ENCODE results near the gene EIF6. TPM values are rescaled to one million over a fixed set of nuclear protein-coding genes. Genes with fewer than 3 reads are reported as not detected.

Gene EIF6
- total and polyA plus RNA-seq, 4 donors: 60.8 to 160 (median 106) TPM

GRCh38 chr20:35248641-35249475 is 35.7 kb downstream of the EIF6 start:
- WGBS: 93% methylated on average over 9 of the region's 9 CpGs
- Histone ChIP-seq H3K4me1 (ENCODE audit: control insufficient read depth in 4 of 4, insufficient read depth in 4 of 4, low read length in 3 of 4) (no peaks in the 10 kb centered on the region), H3K27ac (ENCODE audit: low read depth in 1 of 2, low read length in 2 of 2) (no peak overlapping the region), H3K27me3 (ENCODE audit: control insufficient read depth in 4 of 4, insufficient read depth in 4 of 4, low read length in 3 of 4) (no peaks in the 10 kb centered on the region), H3K9ac (ENCODE audit: low read depth in 1 of 2, low read length in 2 of 2) (no peak overlapping the region), H3K9me3 (ENCODE audit: control insufficient read depth in 4 of 4, low read length in 3 of 4) (no peaks in the 10 kb centered on the region), H3K4me3 (ENCODE audit: low read depth in 1 of 3, low read length in 3 of 3) (no peak overlapping the region), H3K36me3 (ENCODE audit: control insufficient read depth in 4 of 4, insufficient read depth in 3 of 4, low read depth in 1 of 4, low read length in 3 of 4) (no peaks in the 10 kb centered on the region)
- no peak for DNase-seq (ENCODE audit: low spot score)
- TF ChIP-seq HNF4A (conservative IDR thresholded peaks at IDR 0.05): no peak

DNA sequence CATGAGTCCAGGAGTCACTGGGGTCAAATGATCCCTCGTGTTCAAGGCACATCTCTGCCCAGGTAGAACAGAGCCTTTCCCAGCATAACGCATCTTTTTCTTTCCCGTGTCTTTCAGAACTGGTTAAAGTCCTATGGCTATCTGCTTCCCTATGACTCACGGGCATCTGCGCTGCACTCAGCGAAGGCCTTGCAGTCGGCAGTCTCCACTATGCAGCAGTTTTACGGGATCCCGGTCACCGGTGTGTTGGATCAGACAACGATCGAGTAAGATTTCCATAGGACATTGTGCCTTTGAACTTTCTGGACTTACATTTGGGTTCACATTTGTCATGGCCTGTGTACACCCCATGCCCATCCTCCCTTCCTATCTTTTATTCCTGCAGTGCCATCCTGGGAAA is 37.8 kb downstream of the EIF6 start:
- Histone ChIP-seq H3K9ac (ENCODE audit: low read depth in 1 of 2, low read length in 2 of 2) (no peak overlapping the region), H3K36me3 (ENCODE audit: control insufficient read depth in 4 of 4, insufficient read depth in 3 of 4, low read depth in 1 of 4, low read length in 3 of 4) (no peaks in the 10 kb centered on the region), H3K27me3 (ENCODE audit: control insufficient read depth in 4 of 4, insufficient read depth in 4 of 4, low read length in 3 of 4) (no peaks in the 10 kb centered on the region), H3K27ac (ENCODE audit: low read depth in 1 of 2, low read length in 2 of 2) (no peak overlapping the region), H3K9me3 (ENCODE audit: control insufficient read depth in 4 of 4, low read length in 3 of 4) (no peaks in the 10 kb centered on the region), H3K4me3 (ENCODE audit: low read depth in 1 of 3, low read length in 3 of 3) (no peak overlapping the region), H3K4me1 (ENCODE audit: control insufficient read depth in 4 of 4, insufficient read depth in 4 of 4, low read length in 3 of 4) (no peaks in the 10 kb centered on the region)
- TF ChIP-seq JUND (IDR thresholded peaks at IDR 0.05): no peak
- TF ChIP-seq NR2F2 (IDR thresholded peaks at IDR 0.05): no peak
- no peak for TF ChIP-seq YY1 (IDR thresholded peaks at IDR 0.05)
- TF ChIP-seq, protein P1, sequence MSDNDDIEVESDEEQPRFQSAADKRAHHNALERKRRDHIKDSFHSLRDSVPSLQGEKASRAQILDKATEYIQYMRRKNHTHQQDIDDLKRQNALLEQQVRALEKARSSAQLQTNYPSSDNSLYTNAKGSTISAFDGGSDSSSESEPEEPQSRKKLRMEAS (IDR thresholded peaks at IDR 0.05): no peak
- TF ChIP-seq, protein P2, sequence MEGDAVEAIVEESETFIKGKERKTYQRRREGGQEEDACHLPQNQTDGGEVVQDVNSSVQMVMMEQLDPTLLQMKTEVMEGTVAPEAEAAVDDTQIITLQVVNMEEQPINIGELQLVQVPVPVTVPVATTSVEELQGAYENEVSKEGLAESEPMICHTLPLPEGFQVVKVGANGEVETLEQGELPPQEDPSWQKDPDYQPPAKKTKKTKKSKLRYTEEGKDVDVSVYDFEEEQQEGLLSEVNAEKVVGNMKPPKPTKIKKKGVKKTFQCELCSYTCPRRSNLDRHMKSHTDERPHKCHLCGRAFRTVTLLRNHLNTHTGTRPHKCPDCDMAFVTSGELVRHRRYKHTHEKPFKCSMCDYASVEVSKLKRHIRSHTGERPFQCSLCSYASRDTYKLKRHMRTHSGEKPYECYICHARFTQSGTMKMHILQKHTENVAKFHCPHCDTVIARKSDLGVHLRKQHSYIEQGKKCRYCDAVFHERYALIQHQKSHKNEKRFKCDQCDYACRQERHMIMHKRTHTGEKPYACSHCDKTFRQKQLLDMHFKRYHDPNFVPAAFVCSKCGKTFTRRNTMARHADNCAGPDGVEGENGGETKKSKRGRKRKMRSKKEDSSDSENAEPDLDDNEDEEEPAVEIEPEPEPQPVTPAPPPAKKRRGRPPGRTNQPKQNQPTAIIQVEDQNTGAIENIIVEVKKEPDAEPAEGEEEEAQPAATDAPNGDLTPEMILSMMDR (IDR thresholded peaks at IDR 0.05; ENCODE audit: low read depth, low read length, missing input control): no peak
- TF ChIP-seq, protein P3, sequence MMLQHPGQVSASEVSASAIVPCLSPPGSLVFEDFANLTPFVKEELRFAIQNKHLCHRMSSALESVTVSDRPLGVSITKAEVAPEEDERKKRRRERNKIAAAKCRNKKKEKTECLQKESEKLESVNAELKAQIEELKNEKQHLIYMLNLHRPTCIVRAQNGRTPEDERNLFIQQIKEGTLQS (IDR thresholded peaks at IDR 0.05): no peak
- no peak for TF ChIP-seq RAD21 (IDR thresholded peaks at IDR 0.05)
- no peak for TF ChIP-seq TAF1 (conservative IDR thresholded peaks at IDR 0.05)
- TF ChIP-seq EGR1 (IDR thresholded peaks at IDR 0.05; ENCODE audit: low read depth in 2 of 2): no peak
- no peak for TF ChIP-seq FOXA2 (IDR thresholded peaks at IDR 0.05)
- TF ChIP-seq, protein P4, sequence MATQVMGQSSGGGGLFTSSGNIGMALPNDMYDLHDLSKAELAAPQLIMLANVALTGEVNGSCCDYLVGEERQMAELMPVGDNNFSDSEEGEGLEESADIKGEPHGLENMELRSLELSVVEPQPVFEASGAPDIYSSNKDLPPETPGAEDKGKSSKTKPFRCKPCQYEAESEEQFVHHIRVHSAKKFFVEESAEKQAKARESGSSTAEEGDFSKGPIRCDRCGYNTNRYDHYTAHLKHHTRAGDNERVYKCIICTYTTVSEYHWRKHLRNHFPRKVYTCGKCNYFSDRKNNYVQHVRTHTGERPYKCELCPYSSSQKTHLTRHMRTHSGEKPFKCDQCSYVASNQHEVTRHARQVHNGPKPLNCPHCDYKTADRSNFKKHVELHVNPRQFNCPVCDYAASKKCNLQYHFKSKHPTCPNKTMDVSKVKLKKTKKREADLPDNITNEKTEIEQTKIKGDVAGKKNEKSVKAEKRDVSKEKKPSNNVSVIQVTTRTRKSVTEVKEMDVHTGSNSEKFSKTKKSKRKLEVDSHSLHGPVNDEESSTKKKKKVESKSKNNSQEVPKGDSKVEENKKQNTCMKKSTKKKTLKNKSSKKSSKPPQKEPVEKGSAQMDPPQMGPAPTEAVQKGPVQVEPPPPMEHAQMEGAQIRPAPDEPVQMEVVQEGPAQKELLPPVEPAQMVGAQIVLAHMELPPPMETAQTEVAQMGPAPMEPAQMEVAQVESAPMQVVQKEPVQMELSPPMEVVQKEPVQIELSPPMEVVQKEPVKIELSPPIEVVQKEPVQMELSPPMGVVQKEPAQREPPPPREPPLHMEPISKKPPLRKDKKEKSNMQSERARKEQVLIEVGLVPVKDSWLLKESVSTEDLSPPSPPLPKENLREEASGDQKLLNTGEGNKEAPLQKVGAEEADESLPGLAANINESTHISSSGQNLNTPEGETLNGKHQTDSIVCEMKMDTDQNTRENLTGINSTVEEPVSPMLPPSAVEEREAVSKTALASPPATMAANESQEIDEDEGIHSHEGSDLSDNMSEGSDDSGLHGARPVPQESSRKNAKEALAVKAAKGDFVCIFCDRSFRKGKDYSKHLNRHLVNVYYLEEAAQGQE (IDR thresholded peaks at IDR 0.05): no peak
- TF ChIP-seq ZBTB33 (IDR thresholded peaks at IDR 0.05): no peak
- no peak for TF ChIP-seq HNF4G (IDR thresholded peaks at IDR 0.05)
- TF ChIP-seq HNF4A (conservative IDR thresholded peaks at IDR 0.05): no peak
- TF ChIP-seq FOXA1 (IDR thresholded peaks at IDR 0.05): no peak
- TF ChIP-seq GABPA (IDR thresholded peaks at IDR 0.05 in 1 of 2, conservative IDR thresholded peaks at IDR 0.05 in 1 of 2): no peak
- no peak for TF ChIP-seq SP1 (IDR thresholded peaks at IDR 0.05)
- no peak for TF ChIP-seq RXRA (IDR thresholded peaks at IDR 0.05)
- 90% methylated on average over 12 of the region's 12 CpGs for WGBS
- no peak for DNase-seq (ENCODE audit: low spot score)

Data from liver (tissue), 9 donors.